RWPE2 (cell line): ENCODE measurements around the gene EFNA5.

Experiments
- ATAC-seq: fragments of 200-7000 bp; cut with Tn5 transposase; 3 replicates; pipeline ENCODE4 v1.9.1; 2021; ENCODE audit warnings: low read depth
- DNase-seq: peaks from one replicate; pipeline ENCODE4 v3.0.0-alpha.2; 2020; ENCODE audit warnings: low spot score
- H3K27ac ChIP-seq: fragments of 450-650 bp; 2 replicates; pipeline ENCODE4 v1.5.1; 2017; ENCODE audit warnings: mild to moderate bottlenecking; ENCODE audit not compliant: poor library complexity, severe bottlenecking
- H3K27me3 ChIP-seq: fragments of 250-450 bp; sonication (Bioruptor Pico); 2 replicates; pipeline ENCODE4 v1.5.1; 2021; ENCODE audit warnings: mild to moderate bottlenecking, moderate library complexity; ENCODE audit not compliant: insufficient read depth, poor library complexity, severe bottlenecking
- H3K36me3 ChIP-seq: fragments of 250-450 bp; sonication (Bioruptor Pico); 2 replicates; pipeline ENCODE4 v1.5.1; 2020; ENCODE audit warnings: low read depth, mild to moderate bottlenecking, moderate library complexity
- H3K4me1 ChIP-seq: fragments of 250-450 bp; sonication (Bioruptor Pico); 2 replicates; pipeline ENCODE4 v1.5.1; 2021; ENCODE audit warnings: mild to moderate bottlenecking, moderate library complexity; ENCODE audit not compliant: insufficient read depth, poor library complexity, severe bottlenecking
- H3K4me3 ChIP-seq: fragments of 250-450 bp; sonication (Bioruptor Pico); 2 replicates; pipeline ENCODE4 v1.5.1; 2021; ENCODE audit warnings: mild to moderate bottlenecking, moderate library complexity; ENCODE audit not compliant: severe bottlenecking
- H3K9me3 ChIP-seq: fragments of 250-450 bp; sonication (Bioruptor Pico); 2 replicates; pipeline ENCODE4 v1.5.1; 2021; ENCODE audit warnings: mild to moderate bottlenecking, moderate library complexity; ENCODE audit not compliant: severe bottlenecking
- TF ChIP-seq, protein P1 (sequence below): fragments of 450-650 bp; IDR thresholded peaks from one replicate; pipeline ENCODE4 v1.5.1; 2017; ENCODE audit warnings: mild to moderate bottlenecking, moderate library complexity; ENCODE audit not compliant: poor library complexity, severe bottlenecking

The EFNA5 gene

GRCh38 chr5:107502676-107503060 is 168.1 kb downstream of the EFNA5 start:
- Histone ChIP-seq H3K4me3 (no peak overlapping the region), H3K36me3 (no peaks in the 10 kb centered on the region), H3K27ac (peak overlapping the region; percentile 5), H3K4me1 (peaks cover 17% of the 10 kb centered on the region), H3K9me3 (no peaks in the 10 kb centered on the region), H3K27me3 (no peaks in the 10 kb centered on the region)
- TF ChIP-seq, protein P1, sequence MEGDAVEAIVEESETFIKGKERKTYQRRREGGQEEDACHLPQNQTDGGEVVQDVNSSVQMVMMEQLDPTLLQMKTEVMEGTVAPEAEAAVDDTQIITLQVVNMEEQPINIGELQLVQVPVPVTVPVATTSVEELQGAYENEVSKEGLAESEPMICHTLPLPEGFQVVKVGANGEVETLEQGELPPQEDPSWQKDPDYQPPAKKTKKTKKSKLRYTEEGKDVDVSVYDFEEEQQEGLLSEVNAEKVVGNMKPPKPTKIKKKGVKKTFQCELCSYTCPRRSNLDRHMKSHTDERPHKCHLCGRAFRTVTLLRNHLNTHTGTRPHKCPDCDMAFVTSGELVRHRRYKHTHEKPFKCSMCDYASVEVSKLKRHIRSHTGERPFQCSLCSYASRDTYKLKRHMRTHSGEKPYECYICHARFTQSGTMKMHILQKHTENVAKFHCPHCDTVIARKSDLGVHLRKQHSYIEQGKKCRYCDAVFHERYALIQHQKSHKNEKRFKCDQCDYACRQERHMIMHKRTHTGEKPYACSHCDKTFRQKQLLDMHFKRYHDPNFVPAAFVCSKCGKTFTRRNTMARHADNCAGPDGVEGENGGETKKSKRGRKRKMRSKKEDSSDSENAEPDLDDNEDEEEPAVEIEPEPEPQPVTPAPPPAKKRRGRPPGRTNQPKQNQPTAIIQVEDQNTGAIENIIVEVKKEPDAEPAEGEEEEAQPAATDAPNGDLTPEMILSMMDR, result no peak
- DNase-seq, result no peak
- no peak for ATAC-seq

GRCh38 chr5:107501965-107502675 is 168.6 kb downstream of the EFNA5 start:
- no peak overlapping the region for H3K4me3 ChIP-seq
- peak overlapping the region; percentile 5 for H3K27ac ChIP-seq
- peaks cover 17% of the 10 kb centered on the region for H3K4me1 ChIP-seq
- no peaks in the 10 kb centered on the region for H3K36me3 ChIP-seq
- no peaks in the 10 kb centered on the region for H3K9me3 ChIP-seq
- TF ChIP-seq, protein P1, result no peak
- no peak for DNase-seq
- 0 out of 3 replicates have a peak, but pooled peaks have one; percentile 50 for ATAC-seq
- H3K27me3 ChIP-seq, result no peaks in the 10 kb centered on the region

- DNase-seq, result no peak
Measured at GRCh38 chr5:107500840-107501239, 169.9 kb downstream of the EFNA5 start.

GRCh38 chr5:107500347-107500746 is 170.4 kb downstream of the EFNA5 start:
- Histone ChIP-seq H3K4me3 (no peak overlapping the region), H3K36me3 (no peaks in the 10 kb centered on the region), H3K27ac (no peak overlapping the region), H3K4me1 (peaks cover 17% of the 10 kb centered on the region), H3K9me3 (no peaks in the 10 kb centered on the region), H3K27me3 (no peaks in the 10 kb centered on the region)
- DNase-seq (no peak), ATAC-seq (no peak)
- TF ChIP-seq, protein P1, result no peak

More at GRCh38 chr5:107500840-107501239, 169.9 kb downstream of the EFNA5 start:
- Histone ChIP-seq H3K9me3 (no peaks in the 10 kb centered on the region), H3K36me3 (no peaks in the 10 kb centered on the region), H3K4me1 (peaks cover 17% of the 10 kb centered on the region), H3K27ac (no peak overlapping the region), H3K4me3 (no peak overlapping the region), H3K27me3 (no peaks in the 10 kb centered on the region)
- no peak for ATAC-seq
- TF ChIP-seq, protein P1, result no peak

GRCh38 chr5:107499776-107500175 is 171.0 kb downstream of the EFNA5 start:
- TF ChIP-seq, protein P1, result no peak
- Histone ChIP-seq H3K9me3 (no peaks in the 10 kb centered on the region), H3K4me1 (peaks cover 17% of the 10 kb centered on the region), H3K36me3 (no peaks in the 10 kb centered on the region), H3K27me3 (no peaks in the 10 kb centered on the region), H3K4me3 (no peak overlapping the region), H3K27ac (no peak overlapping the region)
- DNase-seq (no peak), ATAC-seq (no peak)
